SK-N-SH (cell line): ENCODE results near the gene SORBS2. TPM values are rescaled to one million over a fixed set of nuclear protein-coding genes. Genes with fewer than 3 reads are reported as not detected.

Source experiments
- CTCF ChIA-PET: fragments of 300-600, 350-600 bp; formaldehyde crosslinking; extraction: SDS; loops from one replicate; lab custom pipeline; 2021; lab: Yijun Ruan, JAX
- POLR2A ChIA-PET: fragments of 350-600 bp; sonication (Branson Sonifier 250); formaldehyde crosslinking; extraction: SDS; loops from one replicate; lab custom pipeline; 2020; ENCODE audit warnings: antibody characterized with exemption, inconsistent platforms; lab: Yijun Ruan, JAX
- DNase-seq: peaks from one replicate; pipeline ENCODE4 v3.0.0; 2012
- H2AFZ ChIP-seq: fragments of 200-600 bp; sonication (generic); 2 replicates; pipeline ENCODE4 v1.8.1; 2016; ENCODE audit warnings: antibody characterized with exemption, mild to moderate bottlenecking, low read depth
- H3F3A ChIP-seq: fragments of 200-600 bp; sonication (generic); replicated peaks from 2 replicates; pipeline ENCODE3; 2016; ENCODE audit warnings: antibody characterized with exemption, mild to moderate bottlenecking; ENCODE audit not compliant: insufficient read depth
- H3K27ac ChIP-seq, 2 experiments: fragments of 200-500 bp in 1 of 2; fragments of 200-600 bp in 1 of 2; sonication (Bioruptor generic) in 1 of 2; sonication (generic), shearing (Covaris generic) in 1 of 2; 2 replicates each; pipeline versions ENCODE4 v1.5.1 to v1.6.1; 2014 to 2016; ENCODE audit warnings: low read depth in 2 of 2, inconsistent platforms in 1 of 2, low read length in 1 of 2, mild to moderate bottlenecking in 1 of 2, mixed read lengths in 1 of 2
- H3K27me3 ChIP-seq: fragments of 200-600 bp; sonication (generic), shearing (Covaris generic); 2 replicates; pipeline ENCODE4 v1.6.1; 2016; ENCODE audit warnings: mixed run types; ENCODE audit not compliant: insufficient read depth
- H3K36me3 ChIP-seq, 2 experiments: fragments of 200-500 bp in 1 of 2; fragments of 200-600 bp in 1 of 2; sonication (Bioruptor generic) in 1 of 2; sonication (generic) in 1 of 2; replicated peaks in 1 of 2; 2 replicates each; pipeline versions ENCODE3 to v1.5.1; 2014 to 2016; ENCODE audit warnings: low read length in 1 of 2, mild to moderate bottlenecking in 1 of 2; ENCODE audit not compliant: insufficient read depth in 2 of 2, control insufficient read depth in 1 of 2
- H3K4me1 ChIP-seq, 2 experiments: fragments of 200-500 bp in 1 of 2; fragments of 200-600 bp in 1 of 2; sonication (Bioruptor generic) in 1 of 2; sonication (generic), shearing (Covaris generic) in 1 of 2; 2 replicates each; pipeline versions ENCODE4 v1.5.1 to v1.6.1; 2014 to 2016; ENCODE audit warnings: low read depth in 1 of 2, low read length in 1 of 2, mixed run types in 1 of 2; ENCODE audit not compliant: insufficient read depth in 2 of 2, control insufficient read depth in 1 of 2
- H3K4me2 ChIP-seq: fragments of 200-600 bp; sonication (generic), shearing (Covaris generic); 2 replicates; pipeline ENCODE4 v1.6.1; 2017; ENCODE audit warnings: mixed run types
- H3K4me3 ChIP-seq, 2 experiments: fragments of 200-500 bp in 1 of 2; fragments of 200-600 bp in 1 of 2; sonication (Bioruptor generic) in 1 of 2; sonication (generic), shearing (Covaris generic) in 1 of 2; 2 replicates each; pipeline versions ENCODE4 v1.5.1 to v1.8.1; 2014 to 2016; ENCODE audit warnings: low read depth in 2 of 2, inconsistent platforms in 1 of 2, low read length in 1 of 2, mild to moderate bottlenecking in 1 of 2, mixed read lengths in 1 of 2, moderate library complexity in 1 of 2
- H3K79me2 ChIP-seq: fragments of 200-600 bp; sonication (generic); 2 replicates; pipeline ENCODE4 v1.8.1; 2017; ENCODE audit warnings: mild to moderate bottlenecking; ENCODE audit not compliant: insufficient read depth
- H3K9ac ChIP-seq: fragments of 200-600 bp; sonication (generic); 2 replicates; pipeline ENCODE4 v1.6.1; 2017; ENCODE audit warnings: mixed run types
- H3K9me2 ChIP-seq: fragments of 200-600 bp; sonication (generic); 2 replicates; pipeline ENCODE4 v1.6.1; 2017; ENCODE audit warnings: mixed run types
- H3K9me3 ChIP-seq: fragments of 200-600 bp; sonication (generic); 2 replicates; pipeline ENCODE4 v1.6.1; 2017; ENCODE audit warnings: mixed run types, mild to moderate bottlenecking, moderate library complexity
- H4K20me1 ChIP-seq: fragments of 200-600 bp; sonication (generic); 2 replicates; pipeline ENCODE4 v1.6.1; 2017; ENCODE audit warnings: mild to moderate bottlenecking, mixed run types; ENCODE audit not compliant: insufficient read depth
- IRF3 ChIP-seq: fragments of 150-350 bp; IDR thresholded peaks from 2 replicates; pipeline ENCODE4 v1.6.1; 2016; ENCODE audit warnings: mild to moderate bottlenecking, low read depth, low read length
- MAX ChIP-seq: IDR thresholded peaks from 2 replicates; pipeline ENCODE4 v1.4.0; 2012; ENCODE audit warnings: low read depth
- PBX3 ChIP-seq: IDR thresholded peaks from 2 replicates; pipeline ENCODE4; 2012
- POLR2AphosphoS5 ChIP-seq: IDR thresholded peaks from 2 replicates; pipeline ENCODE4 v1.6.1; 2012; ENCODE audit warnings: low read depth, low read length
- REST ChIP-seq: IDR thresholded peaks from 2 replicates; pipeline ENCODE4 v1.6.1; 2012; ENCODE audit warnings: mild to moderate bottlenecking, low read depth, low read length, moderate library complexity
- RFX5 ChIP-seq: IDR thresholded peaks from 2 replicates; pipeline ENCODE4 v1.6.1; 2012; ENCODE audit warnings: mild to moderate bottlenecking, improper control_type of control experiment, low read length
- TEAD4 ChIP-seq: IDR thresholded peaks from 2 replicates; pipeline ENCODE4 v1.4.0; 2012; ENCODE audit warnings: mild to moderate bottlenecking, borderline replicate concordance; ENCODE audit not compliant: insufficient read depth
- USF2 ChIP-seq: fragments of 150-350 bp; IDR thresholded peaks from 2 replicates; pipeline ENCODE4 v1.6.1; 2017; ENCODE audit warnings: antibody characterized with exemption, low read length, low read depth, borderline replicate concordance
- WGBS: methylation state at CpG from one replicate; pipeline ENCODE4 v1.1.6; 2017; ENCODE audit warnings: low lambda C conversion rate; 5-methylcytosine and 5-hydroxymethylcytosine counted together
- polyA plus RNA-seq, 3 experiments: library from polyadenylated mRNA; depleted of rRNA; stranded (reverse); fragments of >200 nt; gene quantifications; 2 replicates each; pipeline ENCODE4 v1.2.3, GENCODE V29; 2012

The SORBS2 gene
- polyA plus RNA-seq, 1 of the 3 experiments (the other 2 are of a cell fraction) = 2.5 TPM

- WGBS = 74% methylated on average over 7 of the region's 7 CpGs
- no peaks in the 10 kb centered on the region for H4K20me1 ChIP-seq
- no peaks in the 10 kb centered on the region for H3K9me2 ChIP-seq
- no peaks in the 10 kb centered on the region for H3K79me2 ChIP-seq
- no peak for DNase-seq
- no peaks in the 10 kb centered on the region for H3K27me3 ChIP-seq
- H3K4me3 ChIP-seq = no peak overlapping the region
- H3K4me1 ChIP-seq = peaks cover 2 to 6% of the 10 kb centered on the region in 2 experiments; a peak in 2 of 4 replicates
- H3K36me3 ChIP-seq = no peaks in the 10 kb centered on the region
- no peak overlapping the region for H2AFZ ChIP-seq
- no peaks in the 10 kb centered on the region for H3K9me3 ChIP-seq
- no peak overlapping the region for H3K9ac ChIP-seq
- peaks cover 14% of the 10 kb centered on the region for H3F3A ChIP-seq
- H3K4me2 ChIP-seq = no peak overlapping the region
- POLR2A ChIA-PET = no interaction called here
- H3K27ac ChIP-seq = no peak overlapping the region
- CTCF ChIA-PET = interaction anchor here (0.7 kb wide), 1 partner anchor 195 kb away, joined by 4 read pairs; no protein-coding TSS in a partner anchor
- TF ChIP-seq MAX = no peak
- TF ChIP-seq RFX5 = no peak
- no peak for TF ChIP-seq IRF3
- no peak for TF ChIP-seq USF2
- no peak for TF ChIP-seq PBX3
- no peak for TF ChIP-seq TEAD4
These were observed 40.1 kb downstream of the SORBS2 start for GRCh38 chr4:185771711-185772390.

- no peaks in the 10 kb centered on the region for H3K36me3 ChIP-seq
- 84% methylated on average over 4 of the region's 4 CpGs for WGBS
- CTCF ChIA-PET = no interaction called here
These were observed 44.5 kb downstream of the SORBS2 start for GRCh38 chr4:185767528-185767927.

More at GRCh38 chr4:185767528-185767927, 44.5 kb downstream of the SORBS2 start:
- H3F3A ChIP-seq = peaks cover 4% of the 10 kb centered on the region
- no peaks in the 10 kb centered on the region for H3K27me3 ChIP-seq
- no peaks in the 10 kb centered on the region for H3K9me3 ChIP-seq
- no peaks in the 10 kb centered on the region for H3K9me2 ChIP-seq
- TF ChIP-seq POLR2AphosphoS5 (no peak), REST (no peak)
- no peaks in the 10 kb centered on the region; the same call in 1 of the 2 replicates for H3K79me2 ChIP-seq
- no peaks in the 10 kb centered on the region for H4K20me1 ChIP-seq
- no peak overlapping the region for H3K27ac ChIP-seq
- DNase-seq = no peak
- H3K4me3 ChIP-seq = no peak overlapping the region
- no peak overlapping the region for H2AFZ ChIP-seq
- POLR2A ChIA-PET = no interaction called here
- no peak overlapping the region for H3K4me2 ChIP-seq
- H3K4me1 ChIP-seq = no peaks in the 10 kb centered on the region; a peak in 1 of 4 replicates
- no peak overlapping the region for H3K9ac ChIP-seq
